T-helper 2 cell treated with Interferon-gamma antibody and Interleukin-4, amounts not matched to agents 5 μg/mL and 100 μg/mL, for 36 hours (primary cell): Measurements from ENCODE around the gene CAMK1D.
A peak's percentile ranks its signal among the peaks of the same experiment; 100 is the strongest.

Experiments
- DNase-seq: peaks from one replicate; pipeline ENCODE4 v3.0.0; 2021; ENCODE audit warnings: low spot score
- H3K27ac Mint-ChIP-seq: one replicate; pipeline ENCODE4 v1.8.0; 2021; ENCODE audit warnings: mild to moderate bottlenecking, mixed read lengths
- H3K27me3 Mint-ChIP-seq: one replicate; pipeline ENCODE4 v1.8.0; 2021; ENCODE audit warnings: low read depth, mixed read lengths
- H3K36me3 Mint-ChIP-seq: one replicate; pipeline ENCODE4 v1.8.0; 2021; ENCODE audit warnings: low read depth, mixed read lengths
- H3K4me1 Mint-ChIP-seq: one replicate; pipeline ENCODE4 v1.8.0; 2021; ENCODE audit warnings: low read depth, mixed read lengths
- H3K4me3 Mint-ChIP-seq: one replicate; pipeline ENCODE4 v1.8.0; 2022; ENCODE audit warnings: mild to moderate bottlenecking, moderate library complexity, mixed read lengths
- H3K9me3 Mint-ChIP-seq: one replicate; pipeline ENCODE4 v1.8.0; 2021; ENCODE audit warnings: mixed read lengths

The CAMK1D gene

DNA sequence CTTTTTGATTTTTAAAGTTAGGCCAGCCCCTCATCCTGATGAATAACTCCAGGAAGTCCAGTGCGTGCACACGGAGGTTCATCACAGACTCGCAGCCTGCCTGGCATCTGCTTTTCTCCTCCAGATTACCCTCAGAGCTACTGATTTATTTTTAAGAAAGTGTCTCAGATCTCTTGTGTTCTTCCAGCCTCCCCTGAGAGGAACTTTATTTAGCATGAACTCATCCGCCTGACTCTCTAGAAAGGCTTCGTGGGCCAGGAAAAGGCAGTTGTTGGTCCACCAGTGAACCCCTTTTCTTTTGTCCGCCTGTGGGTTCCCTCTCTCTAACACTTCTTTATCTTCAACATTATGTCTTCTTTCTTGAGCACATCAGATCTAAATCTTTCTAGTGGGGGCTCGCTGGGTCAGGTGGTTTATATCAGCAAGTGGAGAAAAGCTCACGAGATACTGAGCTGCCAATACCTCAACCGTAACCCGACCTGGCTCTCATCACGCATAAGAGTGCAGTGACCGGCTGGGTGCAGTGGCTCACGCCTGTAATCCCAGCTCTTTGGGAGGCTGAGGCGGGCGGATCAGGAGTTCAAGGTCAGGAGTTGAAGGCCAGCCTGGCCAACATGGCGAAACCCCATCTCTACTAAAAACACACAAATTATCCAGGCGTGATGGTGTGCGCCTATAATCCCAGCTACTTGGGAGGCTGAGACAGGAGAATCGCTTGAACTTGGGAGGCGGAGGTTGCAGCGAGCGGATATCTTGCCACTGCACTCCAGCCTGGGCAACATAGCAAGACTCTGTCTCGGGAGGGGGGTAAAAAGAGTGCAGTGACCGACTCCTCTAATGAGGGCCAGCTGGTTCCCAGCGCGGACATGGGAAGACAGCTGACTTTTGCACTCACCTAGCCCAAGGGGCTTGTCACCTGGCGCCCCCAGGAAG, 489.9 kb downstream of the CAMK1D start:
- DNase-seq = no peak
- no peak overlapping the region for H3K27ac Mint-ChIP-seq
- no peaks in the 10 kb centered on the region for H3K9me3 Mint-ChIP-seq
- H3K36me3 Mint-ChIP-seq = no peaks in the 10 kb centered on the region
- H3K4me1 Mint-ChIP-seq = no peaks in the 10 kb centered on the region
- H3K4me3 Mint-ChIP-seq = no peak overlapping the region
- H3K27me3 Mint-ChIP-seq = no peaks in the 10 kb centered on the region

DNA sequence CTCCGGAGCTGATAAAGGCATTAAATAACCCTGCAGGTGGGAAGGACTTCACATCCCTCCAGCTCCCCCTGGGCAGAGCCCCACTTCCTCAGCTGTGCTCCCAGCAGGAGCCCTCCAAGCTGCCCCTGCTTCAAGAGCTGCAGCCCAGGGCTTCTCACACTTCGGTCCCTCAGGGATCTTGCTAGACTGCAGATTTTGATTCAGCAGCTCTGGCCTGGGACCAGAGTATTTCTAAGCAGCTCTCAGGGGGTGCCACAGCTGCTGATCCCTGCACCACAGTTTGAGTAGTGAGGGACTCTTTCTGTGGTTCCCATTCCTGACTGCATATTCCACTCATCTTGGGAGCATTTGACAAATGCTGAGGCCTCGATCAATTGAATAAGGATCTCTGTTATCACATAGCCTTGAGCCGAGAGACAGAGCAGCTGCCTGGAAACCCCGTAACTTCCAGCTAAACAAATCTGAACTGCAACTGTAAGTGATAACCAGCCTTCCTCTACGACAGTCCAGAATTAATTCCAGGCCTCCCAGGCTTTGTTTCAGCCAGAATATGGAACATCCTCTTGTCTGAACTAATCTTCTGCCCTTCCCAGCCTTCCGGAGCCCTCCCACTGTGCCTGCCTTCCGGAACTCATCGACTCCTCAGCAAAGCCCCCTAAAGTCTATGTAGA, 490.7 kb downstream of the CAMK1D start:
- no peaks in the 10 kb centered on the region for H3K9me3 Mint-ChIP-seq
- no peak overlapping the region for H3K27ac Mint-ChIP-seq
- no peaks in the 10 kb centered on the region for H3K4me1 Mint-ChIP-seq
- no peaks in the 10 kb centered on the region for H3K36me3 Mint-ChIP-seq
- H3K4me3 Mint-ChIP-seq = no peak overlapping the region
- no peaks in the 10 kb centered on the region for H3K27me3 Mint-ChIP-seq
- no peak for DNase-seq

DNA sequence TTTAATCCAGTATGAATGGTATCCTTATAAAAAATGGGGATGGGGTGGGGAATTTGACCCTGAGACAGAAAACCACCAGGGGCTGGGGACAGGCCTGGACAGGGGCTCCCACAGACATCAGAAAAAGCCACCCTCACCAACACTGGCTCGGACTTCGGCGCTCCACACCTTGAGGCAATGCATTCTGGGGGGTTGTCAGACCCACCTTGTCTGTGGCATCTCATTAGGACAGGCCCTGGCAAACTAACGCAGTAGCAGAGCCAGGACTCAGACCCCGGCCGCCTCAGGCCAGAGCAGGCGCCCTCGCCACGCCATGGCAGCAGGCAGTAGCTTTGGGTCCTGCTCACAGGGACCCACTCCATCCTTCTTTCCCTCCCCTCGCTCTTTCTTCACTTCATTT, 492.1 kb downstream of the CAMK1D start:
- H3K9me3 Mint-ChIP-seq = no peaks in the 10 kb centered on the region
- no peaks in the 10 kb centered on the region for H3K36me3 Mint-ChIP-seq
- DNase-seq = no peak
- no peaks in the 10 kb centered on the region for H3K27me3 Mint-ChIP-seq
- no peaks in the 10 kb centered on the region for H3K4me1 Mint-ChIP-seq
- H3K27ac Mint-ChIP-seq = no peak overlapping the region
- no peak overlapping the region for H3K4me3 Mint-ChIP-seq

DNA sequence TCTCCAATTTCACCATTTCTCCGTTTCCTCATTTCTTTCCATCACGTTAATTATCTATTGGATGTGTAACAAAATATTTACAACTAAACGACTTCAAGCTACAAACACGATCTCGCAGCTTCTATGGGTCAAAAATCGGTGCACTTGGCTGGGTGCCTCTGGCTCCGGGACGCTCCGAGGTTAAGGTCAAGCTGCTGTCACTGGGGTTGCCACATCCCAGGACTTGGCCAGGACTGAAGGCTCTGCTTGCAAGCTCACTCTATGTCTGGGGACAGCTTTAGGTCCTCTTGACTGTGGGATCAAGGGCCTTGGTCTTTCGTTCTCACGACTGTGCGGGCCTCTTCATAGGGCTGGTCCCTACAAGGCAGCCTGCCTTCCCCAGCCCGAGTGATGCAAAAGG, 492.5 kb downstream of the CAMK1D start:
- Mint-ChIP-seq H3K4me1 (no peaks in the 10 kb centered on the region), H3K36me3 (no peaks in the 10 kb centered on the region), H3K4me3 (no peak overlapping the region), H3K27ac (no peak overlapping the region), H3K27me3 (no peaks in the 10 kb centered on the region), H3K9me3 (no peaks in the 10 kb centered on the region)
- DNase-seq = no peak

DNA sequence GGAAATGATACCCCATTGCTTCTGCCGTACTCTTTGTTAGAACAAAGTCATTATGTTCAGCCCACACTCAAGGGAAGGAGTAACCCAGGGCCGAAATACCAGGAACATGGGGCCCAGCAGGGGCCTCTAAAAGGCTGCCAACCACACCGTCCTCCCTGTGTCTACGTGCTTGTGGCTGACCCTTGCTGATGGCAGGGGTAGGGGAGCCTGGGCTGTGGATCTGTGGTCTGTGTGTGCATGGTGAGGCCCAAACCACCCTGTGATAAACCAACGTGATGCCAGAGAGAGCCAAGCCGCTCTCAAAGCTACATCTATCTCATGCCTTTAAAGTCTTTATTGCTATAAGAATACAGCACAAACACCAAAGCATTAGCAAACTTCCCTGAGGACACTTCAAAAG, 493.0 kb downstream of the CAMK1D start:
- Mint-ChIP-seq H3K27me3 (no peaks in the 10 kb centered on the region), H3K9me3 (no peaks in the 10 kb centered on the region), H3K4me1 (no peaks in the 10 kb centered on the region), H3K4me3 (no peak overlapping the region), H3K36me3 (no peaks in the 10 kb centered on the region), H3K27ac (no peak overlapping the region)
- DNase-seq = no peak

DNA sequence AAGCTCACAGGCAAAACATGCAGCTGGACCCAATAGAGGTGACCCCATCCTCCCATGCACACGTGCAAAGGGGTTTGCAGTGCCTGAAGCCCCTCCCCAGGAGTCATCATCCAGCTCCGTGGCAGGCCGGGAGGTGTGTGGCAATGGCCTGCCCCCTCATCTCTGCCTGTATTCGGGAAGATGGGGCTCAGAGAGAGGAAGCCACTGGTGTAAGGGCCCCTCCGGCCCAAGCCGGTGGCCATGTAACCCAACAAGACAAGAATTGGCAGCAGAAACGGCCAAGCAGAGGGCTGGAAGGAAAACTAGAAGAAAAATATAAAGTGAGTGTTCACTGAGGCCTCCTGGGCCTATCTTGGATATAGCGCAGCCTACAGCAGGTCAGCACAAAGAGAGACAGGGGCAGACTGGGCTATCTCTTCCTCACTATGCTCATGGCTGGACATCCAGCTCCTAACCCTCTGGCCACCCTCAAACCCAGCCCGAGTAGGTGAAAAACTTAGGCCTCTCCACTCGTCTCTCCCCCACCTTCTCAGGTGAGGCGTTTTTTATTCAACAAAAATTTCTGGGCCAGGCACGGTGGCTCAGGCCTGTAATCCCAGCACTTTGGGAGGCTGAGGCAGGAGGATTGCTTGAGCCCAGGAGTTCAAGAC, 494.1 kb downstream of the CAMK1D start:
- Mint-ChIP-seq H3K27ac (no peak overlapping the region), H3K9me3 (no peaks in the 10 kb centered on the region), H3K4me3 (no peak overlapping the region), H3K27me3 (no peaks in the 10 kb centered on the region), H3K4me1 (no peaks in the 10 kb centered on the region), H3K36me3 (no peaks in the 10 kb centered on the region)
- DNase-seq = no peak

DNA sequence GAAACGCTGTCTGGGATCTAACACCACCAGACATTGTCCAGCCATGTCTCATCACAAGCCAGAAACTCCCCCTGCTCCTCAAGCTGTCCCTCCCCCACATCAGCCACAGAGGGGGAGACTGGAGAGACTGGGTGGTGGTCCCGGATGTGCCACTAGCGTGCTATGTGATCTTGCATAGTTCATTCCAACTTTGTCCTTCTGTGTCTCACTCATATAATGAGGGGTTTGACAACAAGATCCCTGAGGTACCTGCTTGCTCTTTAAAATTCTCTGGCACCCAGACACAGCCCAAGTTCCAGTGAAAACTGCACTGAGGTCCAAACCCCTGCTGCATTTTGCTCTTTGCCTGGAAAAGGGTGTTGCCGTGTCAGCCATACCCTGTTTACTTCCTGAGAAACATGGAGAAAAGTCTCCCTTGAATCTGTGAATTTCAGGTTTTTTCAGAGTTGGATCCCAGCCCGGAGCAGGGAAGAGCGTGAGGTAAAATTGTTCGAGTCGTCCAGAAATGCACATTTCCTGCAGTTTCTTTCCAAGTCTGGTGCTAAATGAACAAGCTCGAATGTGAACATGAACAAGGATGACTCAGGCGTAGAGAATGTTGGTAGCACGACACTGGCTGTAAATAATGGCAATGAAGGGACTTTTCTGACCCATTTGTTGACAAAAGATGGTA, 495.6 kb downstream of the CAMK1D start:
- H3K4me3 Mint-ChIP-seq = no peak overlapping the region
- H3K9me3 Mint-ChIP-seq = no peaks in the 10 kb centered on the region
- H3K4me1 Mint-ChIP-seq = no peaks in the 10 kb centered on the region
- DNase-seq = no peak
- H3K36me3 Mint-ChIP-seq = no peaks in the 10 kb centered on the region
- no peak overlapping the region for H3K27ac Mint-ChIP-seq
- H3K27me3 Mint-ChIP-seq = no peaks in the 10 kb centered on the region

DNA sequence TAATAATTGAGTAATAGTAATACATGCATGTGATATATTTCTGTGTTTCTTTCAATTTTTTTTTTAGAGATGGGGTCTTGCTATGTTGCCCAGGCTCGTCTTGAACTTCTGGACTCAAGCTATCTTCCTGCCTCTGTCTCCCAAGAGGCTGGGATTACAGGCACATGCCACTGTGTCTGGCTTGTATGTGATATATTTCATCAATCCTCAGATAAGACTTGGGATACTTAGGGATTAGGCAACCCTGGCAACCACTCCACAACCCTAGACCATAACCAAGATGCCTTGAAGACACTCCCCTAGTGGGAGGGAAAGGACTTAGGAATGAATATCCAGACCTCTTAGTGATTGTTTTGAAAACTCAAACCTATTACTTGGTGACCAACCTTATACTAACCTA, 497.4 kb downstream of the CAMK1D start:
- H3K9me3 Mint-ChIP-seq = no peaks in the 10 kb centered on the region
- H3K36me3 Mint-ChIP-seq = no peaks in the 10 kb centered on the region
- H3K27me3 Mint-ChIP-seq = no peaks in the 10 kb centered on the region

DNA sequence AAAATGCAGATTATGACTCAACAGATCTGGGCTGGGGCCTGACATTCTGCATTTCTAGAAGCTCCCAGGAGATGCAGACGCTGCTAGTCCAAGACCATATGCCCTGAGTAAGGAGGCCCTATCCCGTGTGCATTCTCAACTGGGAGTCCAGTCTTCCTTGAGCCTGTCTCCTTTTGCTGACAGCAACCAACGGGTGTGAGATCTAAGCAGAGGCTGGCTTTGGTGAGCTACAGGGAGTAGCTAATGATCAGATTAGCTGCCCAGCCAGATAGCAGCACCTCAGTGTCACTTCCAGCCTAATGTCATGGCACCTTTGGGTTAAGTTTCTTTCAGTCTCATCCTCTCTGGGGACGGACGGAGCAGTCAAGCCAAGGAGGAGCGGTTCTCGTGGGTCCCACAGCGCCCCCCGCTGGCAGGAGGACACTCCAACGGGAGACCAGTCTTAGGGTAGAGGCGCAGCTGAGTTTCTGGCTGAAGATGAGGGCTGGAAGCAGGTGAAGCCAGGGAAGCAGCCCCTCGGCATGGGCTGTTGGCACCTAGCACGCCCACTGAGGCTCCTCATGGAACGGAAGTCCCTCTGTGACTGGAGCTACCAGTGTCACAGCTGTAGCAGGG, 498.1 kb downstream of the CAMK1D start:
- H3K36me3 Mint-ChIP-seq = no peaks in the 10 kb centered on the region

More for the DNA sequence above, 497.4 kb downstream of the CAMK1D start:
- Mint-ChIP-seq H3K4me1 (no peaks in the 10 kb centered on the region), H3K27ac (no peak overlapping the region), H3K4me3 (no peak overlapping the region)
- no peak for DNase-seq

DNA sequence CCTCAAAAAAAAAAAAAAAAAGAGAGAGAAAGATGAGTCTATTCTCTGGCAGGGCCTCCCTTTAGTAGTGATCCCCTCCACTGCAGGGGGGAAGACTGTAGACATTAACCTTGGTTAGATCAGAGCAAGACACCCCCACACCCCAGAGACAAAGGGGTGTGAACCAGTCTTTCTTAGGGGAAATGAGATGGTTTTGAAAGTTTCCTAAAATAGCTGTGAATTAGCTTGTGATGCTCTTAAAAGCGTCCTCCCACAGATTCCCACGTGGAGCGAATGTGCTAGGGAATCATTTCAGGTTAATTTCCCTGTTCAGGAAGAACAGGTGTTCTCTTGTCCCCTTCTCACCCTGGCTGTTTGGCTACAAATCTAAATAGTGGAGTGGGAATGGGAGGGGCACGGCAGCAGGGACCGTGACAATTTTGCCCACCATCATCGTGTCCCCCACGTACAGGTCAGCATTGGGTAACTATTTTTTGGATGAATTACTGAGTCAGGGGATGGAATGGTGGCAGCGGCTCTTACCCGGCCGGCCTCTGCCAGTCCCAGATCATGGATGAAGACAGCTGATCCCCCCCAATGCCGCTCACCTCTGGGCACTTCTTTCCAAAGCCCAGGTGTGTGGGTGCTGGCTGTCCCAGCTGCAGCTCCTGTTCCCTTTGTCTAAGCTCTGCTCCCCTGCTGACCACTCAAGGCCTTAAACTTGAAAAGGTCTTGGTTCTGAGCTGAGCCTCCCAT, 499.3 kb downstream of the CAMK1D start:
- H3K4me3 Mint-ChIP-seq = no peak overlapping the region
- H3K27ac Mint-ChIP-seq = no peak overlapping the region
- H3K4me1 Mint-ChIP-seq = no peaks in the 10 kb centered on the region
- no peaks in the 10 kb centered on the region for H3K27me3 Mint-ChIP-seq
- no peaks in the 10 kb centered on the region for H3K9me3 Mint-ChIP-seq
- no peak for DNase-seq
- no peaks in the 10 kb centered on the region for H3K36me3 Mint-ChIP-seq

More for the DNA sequence above, 498.1 kb downstream of the CAMK1D start:
- peak; percentile 6 for DNase-seq
- Mint-ChIP-seq H3K4me3 (no peak overlapping the region), H3K4me1 (no peaks in the 10 kb centered on the region), H3K27ac (no peak overlapping the region), H3K9me3 (no peaks in the 10 kb centered on the region), H3K27me3 (no peaks in the 10 kb centered on the region)

DNA sequence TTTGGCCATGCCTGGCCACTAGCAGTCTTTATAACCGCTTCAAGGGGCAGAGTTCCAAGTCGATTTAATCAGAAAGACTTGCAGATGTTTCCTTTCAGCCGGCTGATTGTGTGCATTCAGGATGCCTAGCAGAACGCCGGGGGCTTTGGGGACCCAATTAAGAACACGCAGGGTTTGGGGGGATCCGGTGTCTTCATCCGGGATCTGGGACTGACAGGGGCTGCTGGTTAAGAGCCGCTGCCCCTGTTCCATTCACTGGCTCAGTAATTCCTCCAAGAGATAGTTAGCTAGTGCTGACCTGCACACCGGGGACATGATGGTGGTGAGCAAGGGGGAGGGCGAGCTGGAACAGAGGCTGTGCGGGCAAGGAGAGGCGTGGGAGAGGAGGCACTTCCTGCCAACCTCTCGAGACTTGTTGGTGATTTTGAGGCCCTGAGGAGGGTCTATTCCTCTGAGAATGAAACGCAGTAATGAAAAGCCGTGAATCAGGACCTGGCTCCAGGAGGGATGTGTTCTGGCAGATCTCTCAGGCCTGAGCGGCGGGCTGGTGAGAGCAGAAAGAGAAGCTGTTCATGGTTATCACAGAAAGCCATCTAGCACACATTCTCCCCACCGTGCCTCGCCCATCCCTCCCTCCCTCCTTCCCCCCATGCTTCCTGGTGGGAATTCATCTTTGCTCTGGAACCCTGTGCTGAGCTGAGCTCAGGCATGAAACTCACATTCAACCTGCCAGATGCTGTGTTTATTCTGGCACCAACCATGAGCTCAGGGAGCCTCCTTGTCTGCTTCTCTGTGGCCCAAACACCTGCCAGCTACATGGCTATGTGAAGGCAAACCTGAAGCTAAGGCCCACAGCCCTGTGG, 500.2 kb downstream of the CAMK1D start:
- no peaks in the 10 kb centered on the region for H3K36me3 Mint-ChIP-seq
- H3K9me3 Mint-ChIP-seq = no peaks in the 10 kb centered on the region
- no peak for DNase-seq
- H3K4me1 Mint-ChIP-seq = no peaks in the 10 kb centered on the region
- no peak overlapping the region for H3K27ac Mint-ChIP-seq
- no peak overlapping the region for H3K4me3 Mint-ChIP-seq
- no peaks in the 10 kb centered on the region for H3K27me3 Mint-ChIP-seq

DNA sequence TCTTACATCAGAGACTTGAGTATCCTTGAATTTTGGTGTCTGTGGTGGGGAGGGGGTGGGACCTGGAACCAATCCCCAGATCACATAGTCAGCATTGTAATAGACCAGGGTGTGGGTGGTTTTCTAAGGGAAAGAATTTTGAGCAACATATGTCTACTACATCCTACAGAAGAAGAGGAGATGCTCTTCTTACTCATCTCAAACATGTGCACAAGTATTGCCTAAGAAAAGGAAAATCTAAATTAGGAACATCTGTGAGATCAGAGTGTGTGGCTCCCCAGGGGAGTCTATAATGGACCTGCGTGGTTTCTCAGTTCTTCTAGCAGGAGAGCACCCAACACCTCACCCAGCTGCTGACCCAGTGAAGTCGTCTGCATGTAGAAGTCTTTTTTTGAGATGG, 503.3 kb downstream of the CAMK1D start:
- H3K9me3 Mint-ChIP-seq = no peaks in the 10 kb centered on the region
- H3K27ac Mint-ChIP-seq = no peak overlapping the region
- no peaks in the 10 kb centered on the region for H3K27me3 Mint-ChIP-seq
- DNase-seq = no peak
- H3K4me1 Mint-ChIP-seq = no peaks in the 10 kb centered on the region
- no peaks in the 10 kb centered on the region for H3K36me3 Mint-ChIP-seq
- H3K4me3 Mint-ChIP-seq = no peak overlapping the region
